ENCODE results near the gene DNAJC17. TPM values are rescaled to one million over a fixed set of nuclear protein-coding genes. Genes with fewer than 3 reads are reported as not detected.

Gene DNAJC17
- total and polyA plus RNA-seq, 2 of the 13 experiments (the other 11 are each of a cell fraction or from before 2014, with no cell fraction given): 22.2 to 26.5 TPM

DNA sequence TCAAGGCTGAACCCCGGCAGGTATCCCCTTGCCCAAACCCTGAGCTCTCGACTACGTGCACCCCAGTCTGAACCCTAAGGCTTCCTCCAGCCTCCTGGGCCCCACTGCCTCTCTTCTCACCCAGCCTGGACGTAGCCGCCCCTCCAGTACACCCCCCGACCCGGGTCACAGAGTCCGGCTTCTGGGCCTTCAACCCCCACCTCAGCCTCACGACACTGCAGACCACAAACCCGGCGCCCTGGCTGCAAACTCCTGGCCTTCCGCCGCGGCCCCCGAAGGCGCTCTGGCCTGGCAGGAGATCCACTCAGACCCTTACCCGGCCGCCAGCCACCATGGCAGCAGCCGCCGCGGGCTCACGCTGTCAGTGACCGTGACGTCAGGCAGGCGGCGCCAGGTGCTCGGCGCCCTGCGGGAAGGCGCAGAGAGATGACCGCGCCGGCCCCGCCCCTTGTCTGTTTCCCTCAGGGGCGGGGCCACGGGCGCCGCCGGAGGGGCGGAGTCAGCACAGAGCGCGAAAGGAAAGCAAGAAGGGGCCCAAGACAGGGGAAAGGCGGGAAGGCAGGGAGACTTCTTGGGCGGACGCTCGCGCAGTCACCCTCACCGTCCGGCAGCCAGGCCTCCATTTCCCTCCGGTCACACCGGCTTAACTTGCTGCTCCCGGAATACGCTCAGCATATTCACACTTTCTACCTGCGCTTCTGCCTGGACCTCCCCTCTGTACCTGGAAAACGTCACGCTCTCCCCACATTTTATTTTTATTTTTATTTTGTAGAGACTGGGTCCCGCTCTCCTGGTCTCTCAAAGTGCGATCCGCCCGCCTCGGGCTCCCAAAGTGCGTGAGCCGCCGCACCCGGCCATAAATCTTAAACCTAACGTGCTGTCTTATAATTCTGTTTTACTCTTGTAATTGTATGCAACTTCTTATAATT is 52.1 kb downstream of the DNAJC17 start, which contains the start of gene RMDN3 (continued):
- TF ChIP-seq RFXAP (CRISPR knock-in tag; IDR thresholded peaks at IDR 0.05; ENCODE audit: borderline replicate concordance): no peak; the same call in 1 of the 2 replicates
- TF ChIP-seq, protein P1, sequence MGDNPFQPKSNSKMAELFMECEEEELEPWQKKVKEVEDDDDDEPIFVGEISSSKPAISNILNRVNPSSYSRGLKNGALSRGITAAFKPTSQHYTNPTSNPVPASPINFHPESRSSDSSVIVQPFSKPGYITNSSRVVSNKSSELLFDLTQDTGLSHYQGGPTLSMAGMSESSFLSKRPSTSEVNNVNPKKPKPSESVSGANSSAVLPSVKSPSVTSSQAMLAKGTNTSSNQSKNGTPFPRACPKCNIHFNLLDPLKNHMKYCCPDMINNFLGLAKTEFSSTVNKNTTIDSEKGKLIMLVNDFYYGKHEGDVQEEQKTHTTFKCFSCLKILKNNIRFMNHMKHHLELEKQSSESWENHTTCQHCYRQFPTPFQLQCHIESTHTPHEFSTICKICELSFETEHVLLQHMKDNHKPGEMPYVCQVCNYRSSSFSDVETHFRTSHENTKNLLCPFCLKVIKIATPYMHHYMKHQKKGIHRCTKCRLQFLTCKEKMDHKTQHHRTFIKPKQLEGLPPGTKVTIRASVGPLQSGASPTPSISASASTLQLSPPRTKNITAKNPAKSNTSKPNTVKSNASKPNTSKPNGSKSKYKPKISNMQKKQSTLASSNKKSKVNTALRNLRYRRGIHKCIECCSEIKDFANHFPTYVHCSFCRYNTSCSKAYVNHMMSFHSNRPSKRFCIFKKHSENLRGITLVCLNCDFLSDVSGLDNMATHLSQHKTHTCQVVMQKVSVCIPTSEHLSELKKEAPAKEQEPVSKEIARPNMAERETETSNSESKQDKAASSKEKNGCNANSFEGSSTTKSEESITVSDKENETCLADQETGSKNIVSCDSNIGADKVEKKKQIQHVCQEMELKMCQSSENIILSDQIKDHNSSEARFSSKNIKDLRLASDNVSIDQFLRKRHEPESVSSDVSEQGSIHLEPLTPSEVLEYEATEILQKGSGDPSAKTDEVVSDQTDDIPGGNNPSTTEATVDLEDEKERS (CRISPR knock-in tag; IDR thresholded peaks at IDR 0.05): no peak
- no peak for TF ChIP-seq NFE2 (CRISPR knock-in tag; IDR thresholded peaks at IDR 0.05)
- TF ChIP-seq ZNF383 (CRISPR knock-in tag; IDR thresholded peaks at IDR 0.05; ENCODE audit: borderline replicate concordance): no peak
- no peak for TF ChIP-seq ZFP36L2 (CRISPR knock-in tag; IDR thresholded peaks at IDR 0.05)
- no peak for TF ChIP-seq ZNF781 (CRISPR knock-in tag; IDR thresholded peaks at IDR 0.05; ENCODE audit: borderline replicate concordance, not compliant biosample characterization)
- TF ChIP-seq ZNF790 (CRISPR knock-in tag; IDR thresholded peaks at IDR 0.05; ENCODE audit: borderline replicate concordance): 0 out of 2 replicates have a peak, but pooled peaks have one; percentile 42
- TF ChIP-seq GPN1 (CRISPR knock-in tag; IDR thresholded peaks at IDR 0.05; ENCODE audit: borderline replicate concordance): no peak
- TF ChIP-seq XRCC5 (optimal IDR thresholded peaks at IDR 0.05; ENCODE audit: low read length): peak; percentile 77
- peak; percentile 77 for TF ChIP-seq ZNF331 (CRISPR knock-in tag; IDR thresholded peaks at IDR 0.05)
- TF ChIP-seq, protein P2, sequence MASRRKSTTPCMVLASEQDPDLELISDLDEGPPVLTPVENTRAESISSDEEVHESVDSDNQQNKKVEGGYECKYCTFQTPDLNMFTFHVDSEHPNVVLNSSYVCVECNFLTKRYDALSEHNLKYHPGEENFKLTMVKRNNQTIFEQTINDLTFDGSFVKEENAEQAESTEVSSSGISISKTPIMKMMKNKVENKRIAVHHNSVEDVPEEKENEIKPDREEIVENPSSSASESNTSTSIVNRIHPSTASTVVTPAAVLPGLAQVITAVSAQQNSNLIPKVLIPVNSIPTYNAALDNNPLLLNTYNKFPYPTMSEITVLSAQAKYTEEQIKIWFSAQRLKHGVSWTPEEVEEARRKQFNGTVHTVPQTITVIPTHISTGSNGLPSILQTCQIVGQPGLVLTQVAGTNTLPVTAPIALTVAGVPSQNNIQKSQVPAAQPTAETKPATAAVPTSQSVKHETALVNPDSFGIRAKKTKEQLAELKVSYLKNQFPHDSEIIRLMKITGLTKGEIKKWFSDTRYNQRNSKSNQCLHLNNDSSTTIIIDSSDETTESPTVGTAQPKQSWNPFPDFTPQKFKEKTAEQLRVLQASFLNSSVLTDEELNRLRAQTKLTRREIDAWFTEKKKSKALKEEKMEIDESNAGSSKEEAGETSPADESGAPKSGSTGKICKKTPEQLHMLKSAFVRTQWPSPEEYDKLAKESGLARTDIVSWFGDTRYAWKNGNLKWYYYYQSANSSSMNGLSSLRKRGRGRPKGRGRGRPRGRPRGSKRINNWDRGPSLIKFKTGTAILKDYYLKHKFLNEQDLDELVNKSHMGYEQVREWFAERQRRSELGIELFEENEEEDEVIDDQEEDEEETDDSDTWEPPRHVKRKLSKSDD (CRISPR knock-in tag; IDR thresholded peaks at IDR 0.05; ENCODE audit: low read depth): peak; percentile 94
- TF ChIP-seq, protein P3, sequence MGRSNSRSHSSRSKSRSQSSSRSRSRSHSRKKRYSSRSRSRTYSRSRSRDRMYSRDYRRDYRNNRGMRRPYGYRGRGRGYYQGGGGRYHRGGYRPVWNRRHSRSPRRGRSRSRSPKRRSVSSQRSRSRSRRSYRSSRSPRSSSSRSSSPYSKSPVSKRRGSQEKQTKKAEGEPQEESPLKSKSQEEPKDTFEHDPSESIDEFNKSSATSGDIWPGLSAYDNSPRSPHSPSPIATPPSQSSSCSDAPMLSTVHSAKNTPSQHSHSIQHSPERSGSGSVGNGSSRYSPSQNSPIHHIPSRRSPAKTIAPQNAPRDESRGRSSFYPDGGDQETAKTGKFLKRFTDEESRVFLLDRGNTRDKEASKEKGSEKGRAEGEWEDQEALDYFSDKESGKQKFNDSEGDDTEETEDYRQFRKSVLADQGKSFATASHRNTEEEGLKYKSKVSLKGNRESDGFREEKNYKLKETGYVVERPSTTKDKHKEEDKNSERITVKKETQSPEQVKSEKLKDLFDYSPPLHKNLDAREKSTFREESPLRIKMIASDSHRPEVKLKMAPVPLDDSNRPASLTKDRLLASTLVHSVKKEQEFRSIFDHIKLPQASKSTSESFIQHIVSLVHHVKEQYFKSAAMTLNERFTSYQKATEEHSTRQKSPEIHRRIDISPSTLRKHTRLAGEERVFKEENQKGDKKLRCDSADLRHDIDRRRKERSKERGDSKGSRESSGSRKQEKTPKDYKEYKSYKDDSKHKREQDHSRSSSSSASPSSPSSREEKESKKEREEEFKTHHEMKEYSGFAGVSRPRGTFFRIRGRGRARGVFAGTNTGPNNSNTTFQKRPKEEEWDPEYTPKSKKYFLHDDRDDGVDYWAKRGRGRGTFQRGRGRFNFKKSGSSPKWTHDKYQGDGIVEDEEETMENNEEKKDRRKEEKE (IDR thresholded peaks at IDR 0.05): no peak
- TF ChIP-seq ETV6 (CRISPR knock-in tag; conservative IDR thresholded peaks at IDR 0.05): no peak; the same call in 1 of the 2 replicates
- TF ChIP-seq ZNF672 (CRISPR knock-in tag; IDR thresholded peaks at IDR 0.05): no peak
- TF ChIP-seq, protein P4, sequence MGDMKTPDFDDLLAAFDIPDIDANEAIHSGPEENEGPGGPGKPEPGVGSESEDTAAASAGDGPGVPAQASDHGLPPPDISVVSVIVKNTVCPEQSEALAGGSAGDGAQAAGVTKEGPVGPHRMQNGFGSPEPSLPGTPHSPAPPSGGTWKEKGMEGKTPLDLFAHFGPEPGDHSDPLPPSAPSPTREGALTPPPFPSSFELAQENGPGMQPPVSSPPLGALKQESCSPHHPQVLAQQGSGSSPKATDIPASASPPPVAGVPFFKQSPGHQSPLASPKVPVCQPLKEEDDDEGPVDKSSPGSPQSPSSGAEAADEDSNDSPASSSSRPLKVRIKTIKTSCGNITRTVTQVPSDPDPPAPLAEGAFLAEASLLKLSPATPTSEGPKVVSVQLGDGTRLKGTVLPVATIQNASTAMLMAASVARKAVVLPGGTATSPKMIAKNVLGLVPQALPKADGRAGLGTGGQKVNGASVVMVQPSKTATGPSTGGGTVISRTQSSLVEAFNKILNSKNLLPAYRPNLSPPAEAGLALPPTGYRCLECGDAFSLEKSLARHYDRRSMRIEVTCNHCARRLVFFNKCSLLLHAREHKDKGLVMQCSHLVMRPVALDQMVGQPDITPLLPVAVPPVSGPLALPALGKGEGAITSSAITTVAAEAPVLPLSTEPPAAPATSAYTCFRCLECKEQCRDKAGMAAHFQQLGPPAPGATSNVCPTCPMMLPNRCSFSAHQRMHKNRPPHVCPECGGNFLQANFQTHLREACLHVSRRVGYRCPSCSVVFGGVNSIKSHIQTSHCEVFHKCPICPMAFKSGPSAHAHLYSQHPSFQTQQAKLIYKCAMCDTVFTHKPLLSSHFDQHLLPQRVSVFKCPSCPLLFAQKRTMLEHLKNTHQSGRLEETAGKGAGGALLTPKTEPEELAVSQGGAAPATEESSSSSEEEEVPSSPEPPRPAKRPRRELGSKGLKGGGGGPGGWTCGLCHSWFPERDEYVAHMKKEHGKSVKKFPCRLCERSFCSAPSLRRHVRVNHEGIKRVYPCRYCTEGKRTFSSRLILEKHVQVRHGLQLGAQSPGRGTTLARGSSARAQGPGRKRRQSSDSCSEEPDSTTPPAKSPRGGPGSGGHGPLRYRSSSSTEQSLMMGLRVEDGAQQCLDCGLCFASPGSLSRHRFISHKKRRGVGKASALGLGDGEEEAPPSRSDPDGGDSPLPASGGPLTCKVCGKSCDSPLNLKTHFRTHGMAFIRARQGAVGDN (CRISPR knock-in tag; IDR thresholded peaks at IDR 0.05): peak; percentile 64

Data from HepG2 (cell line).